Transverse colon (tissue), 4 donors: ENCODE measurements around the gene CACNA2D2. TPM values are rescaled to one million over a fixed set of nuclear protein-coding genes. Genes with fewer than 3 reads are reported as not detected.

ENCODE experiments used
- DNase-seq: peaks from one replicate; pipeline ENCODE4 v3.0.0-alpha.2; 2019
- H3K27ac ChIP-seq, 4 donors: fragments of 200-600 bp; sonication (generic); 2 replicates each; pipeline ENCODE4 v1.5.1; 2016 to 2018; ENCODE audit warnings: inconsistent platforms in 4 of 4
- H3K27me3 ChIP-seq: fragments of 200-600 bp; sonication (generic); 2 replicates; pipeline ENCODE4 v1.5.1; 2017; ENCODE audit warnings: inconsistent platforms
- H3K36me3 ChIP-seq, 4 donors: fragments of 200-600 bp; sonication (generic); 2 replicates each; pipeline ENCODE4 v1.5.1; 2017 to 2019; ENCODE audit warnings: inconsistent platforms in 4 of 4
- H3K4me1 ChIP-seq, 4 donors: fragments of 200-600 bp; sonication (generic); 2 replicates each; pipeline ENCODE4 v1.5.1; 2017 to 2020; ENCODE audit warnings: inconsistent platforms in 4 of 4
- H3K4me3 ChIP-seq, 4 donors: fragments of 200-600 bp; sonication (generic); 1 replicate in 1 of 4; 2 replicates in 3 of 4; pipeline versions ENCODE4 v1.5.1 to v1.6.1; 2017 to 2019; ENCODE audit warnings: inconsistent platforms in 4 of 4
- H3K9me3 ChIP-seq, 2 donors: fragments of 200-600 bp; sonication (generic); 2 replicates each; pipeline ENCODE4 v1.5.1; 2017 to 2019; ENCODE audit warnings: inconsistent platforms in 2 of 2
- CTCF ChIP-seq, 5 experiments: fragments of 200-600 bp in 3 of 5; fragments of 450-650 bp in 2 of 5; sonication (generic) in 3 of 5; IDR thresholded peaks; 1 replicate in 2 of 5; 2 replicates in 3 of 5; pipeline ENCODE4 v1.5.1; 2016 to 2017; ENCODE audit warnings: antibody characterized with exemption in 5 of 5, inconsistent platforms in 3 of 5, mild to moderate bottlenecking in 2 of 5, moderate library complexity in 1 of 5
- EP300 ChIP-seq: sonication (generic); formaldehyde crosslinking; IDR thresholded peaks from one replicate; pipeline ENCODE4 v1.6.1; 2017; ENCODE audit warnings: antibody characterized with exemption, low read depth
- POLR2A ChIP-seq: fragments of 450-650 bp; IDR thresholded peaks from one replicate; pipeline ENCODE4 v1.6.1; 2016; ENCODE audit warnings: antibody characterized with exemption, mild to moderate bottlenecking, moderate library complexity
- POLR2AphosphoS5 ChIP-seq, 3 donors: sonication (generic); formaldehyde crosslinking; IDR thresholded peaks; one replicate each; pipeline ENCODE4 v1.6.1; 2016; ENCODE audit warnings: antibody characterized with exemption in 3 of 3
- WGBS, 2 donors: methylation state at CpG; one replicate each; pipeline ENCODE4 v1.1.5; 2018; ENCODE audit warnings: low coverage in 1 of 2; 5-methylcytosine and 5-hydroxymethylcytosine counted together
- in situ Hi-C, 4 donors: fragments of 200-750 bp; cut with MboI; loops; one replicate each; pipeline versions ENCODE4 v1.15.0 to v1.15.1; 2017; ENCODE audit warnings: low sequenced_read_pairs in 3 of 4, low pct_ligation_motif_present in 1 of 4, low pct_unique_long_range_greater_than_20kb in 1 of 4
- intact Hi-C: fragments of 100-400 bp; cut with DNase I; formaldehyde crosslinking; loops from one replicate; pipeline ENCODE4 v1.15.1; 2023; ENCODE audit warnings: low total_unique reads
- total RNA-seq, 4 donors: library from RNA; depleted of rRNA; stranded (reverse); fragments of >200 nt; gene quantifications; one replicate each; pipeline ENCODE4 v1.1.0, GENCODE V29; 2016

Gene CACNA2D2
- total RNA-seq, 4 donors from 2014 or later = 0.48 to 2.2 (median 0.87) TPM

GRCh38 chr3:50539356-50540286 is 36.2 kb upstream of the CACNA2D2 start:
- Histone ChIP-seq H3K9me3 (no peaks in the 10 kb centered on the region), H3K4me1 (no peaks in the 10 kb centered on the region), H3K36me3 (no peaks in the 10 kb centered on the region), H3K4me3 (no peak overlapping the region), H3K27me3 (peaks cover 10% of the 10 kb centered on the region), H3K27ac (no peak overlapping the region)
- 65 to 68% methylated on average over 8 to 18 of the region's 18 CpGs for WGBS, 2 donors
- no peak for DNase-seq
- intact Hi-C loops = loop anchor here (10.0 kb wide), 3 partner anchors 105 to 195 kb away; partner anchors contain the start of genes RASSF1 and ZMYND10
- TF ChIP-seq POLR2AphosphoS5 (IDR thresholded peaks at IDR 0.05) (no peak), EP300 (no peak), CTCF (IDR thresholded peaks at IDR 0.05) (no peak), POLR2A (no peak)
- in situ Hi-C loops = loop anchor here in 2 of 4 donors (10.0 kb wide), 2 partner anchors 105 to 195 kb away; partner anchors contain the start of genes RASSF1 (in 1 of the 2) and ZMYND10 (in 1 of the 2)

- Histone ChIP-seq H3K27me3 (peaks cover 10% of the 10 kb centered on the region), H3K36me3 (no peaks in the 10 kb centered on the region), H3K4me3 (no peak overlapping the region), H3K27ac (no peak overlapping the region), H3K9me3 (no peaks in the 10 kb centered on the region), H3K4me1 (no peaks in the 10 kb centered on the region)
- in situ Hi-C loops = loop anchor here in 1 of 4 donors (10.0 kb wide), 1 partner anchor 193 kb away; the partner anchor contains the start of genes RASSF1 and ZMYND10
- intact Hi-C loops = no loop called here
- 66 to 80% methylated on average over 1 to 4 of the region's 4 CpGs for WGBS, 2 donors
- no peak for DNase-seq
- TF ChIP-seq CTCF (IDR thresholded peaks at IDR 0.05) = no peak
- TF ChIP-seq POLR2AphosphoS5 (IDR thresholded peaks at IDR 0.05) = no peak
- no peak for TF ChIP-seq EP300
- no peak for TF ChIP-seq POLR2A
These were observed 34.1 kb upstream of the CACNA2D2 start for GRCh38 chr3:50537421-50538129.

DNA sequence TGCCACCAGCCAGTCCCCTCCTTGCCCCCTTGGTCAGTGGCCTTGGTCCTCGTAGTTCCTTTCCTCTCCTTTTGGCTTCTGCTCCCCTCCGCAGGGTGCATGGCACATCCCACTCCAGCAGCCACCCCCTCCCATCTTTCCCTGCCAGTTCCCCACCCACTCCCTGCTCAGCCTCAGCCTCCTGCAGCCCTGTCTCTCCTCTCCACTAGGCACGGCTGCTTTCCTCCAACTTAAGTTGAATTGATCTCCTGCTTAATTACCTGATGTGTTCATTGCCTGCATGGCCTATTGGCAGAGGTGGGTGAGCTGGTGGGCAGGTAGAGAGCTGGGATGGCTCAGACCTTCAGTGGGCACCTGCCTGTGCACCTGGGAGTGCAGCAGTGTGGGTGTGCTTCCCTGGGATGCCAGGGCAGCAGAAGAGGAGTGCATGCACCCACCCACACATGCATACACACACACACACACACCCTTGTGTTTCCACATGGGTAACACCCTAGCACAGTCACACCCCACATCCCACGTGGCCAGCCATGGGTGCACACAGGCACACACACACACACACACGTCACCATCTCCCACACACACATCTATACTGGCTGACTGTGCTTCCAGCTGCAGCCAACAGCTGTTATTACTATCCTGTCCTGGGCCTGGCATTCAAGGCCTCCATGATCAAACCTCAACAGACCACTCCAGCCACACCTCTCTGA is 33.2 kb upstream of the CACNA2D2 start:
- Histone ChIP-seq H3K9me3 (no peaks in the 10 kb centered on the region), H3K4me3 (no peak overlapping the region), H3K4me1 (no peaks in the 10 kb centered on the region), H3K27ac (no peak overlapping the region), H3K27me3 (peaks cover 10% of the 10 kb centered on the region), H3K36me3 (no peaks in the 10 kb centered on the region)
- WGBS, 2 donors = 73 to 93% methylated on average over 3 to 5 of the region's 5 CpGs
- intact Hi-C loops (no loop called here), in situ Hi-C loops (loop anchor here in 1 of 4 donors (10.0 kb wide), 1 partner anchor 192 kb away; the partner anchor contains the start of genes RASSF1 and ZMYND10)
- DNase-seq = no peak
- no peak for TF ChIP-seq POLR2A
- no peak for TF ChIP-seq EP300
- no peak for TF ChIP-seq CTCF (IDR thresholded peaks at IDR 0.05)
- no peak for TF ChIP-seq POLR2AphosphoS5 (IDR thresholded peaks at IDR 0.05)
